EH (cell line): ENCODE measurements around the gene SRGAP2.
"Not testable (repeated sequence)": the region's sequence is repeated elsewhere in the genome, so short reads cannot be mapped to it uniquely, and the experiment has no call there.

Experiments
- DNase-seq: peaks from one replicate; pipeline ENCODE4 v3.0.0-alpha.2; 2015; ENCODE audit warnings: low read depth

SRGAP2 gene

DNA sequence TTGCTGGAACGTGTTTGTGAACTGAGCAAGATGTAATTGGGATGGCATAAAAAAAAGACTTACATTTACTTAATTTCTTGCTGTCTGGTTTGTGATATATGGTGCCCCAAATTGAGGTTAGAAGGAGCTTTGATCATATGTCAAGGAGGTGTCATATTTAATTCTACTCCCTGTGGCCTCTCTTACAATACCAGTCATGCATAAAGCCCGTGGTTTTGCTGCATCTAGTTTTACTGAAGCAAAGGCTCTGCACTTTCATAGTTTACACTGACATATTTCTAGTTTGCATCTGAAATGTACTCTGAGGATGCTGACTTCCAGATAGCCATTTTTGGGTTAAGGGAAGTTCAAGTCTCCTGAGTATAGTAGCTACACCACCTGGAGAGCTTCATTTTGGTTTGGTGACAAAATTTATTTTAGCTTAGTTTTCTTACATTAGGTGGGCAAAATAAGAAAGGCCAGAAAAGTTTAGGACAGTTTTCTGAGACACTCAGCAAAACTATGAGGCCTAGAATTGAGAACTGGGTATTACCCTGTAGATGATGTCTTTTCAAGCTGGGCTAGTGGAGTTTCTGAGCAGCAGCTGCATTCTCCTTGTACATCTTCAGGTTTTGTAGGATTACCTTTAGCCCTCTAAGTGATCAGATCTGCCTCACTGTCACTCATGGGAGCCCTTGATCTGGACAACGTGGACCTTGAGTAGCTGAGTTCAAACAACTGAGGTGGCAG lies 47.8 kb downstream of the SRGAP2 start:
- DNase-seq, result not testable (repeated sequence)

DNA sequence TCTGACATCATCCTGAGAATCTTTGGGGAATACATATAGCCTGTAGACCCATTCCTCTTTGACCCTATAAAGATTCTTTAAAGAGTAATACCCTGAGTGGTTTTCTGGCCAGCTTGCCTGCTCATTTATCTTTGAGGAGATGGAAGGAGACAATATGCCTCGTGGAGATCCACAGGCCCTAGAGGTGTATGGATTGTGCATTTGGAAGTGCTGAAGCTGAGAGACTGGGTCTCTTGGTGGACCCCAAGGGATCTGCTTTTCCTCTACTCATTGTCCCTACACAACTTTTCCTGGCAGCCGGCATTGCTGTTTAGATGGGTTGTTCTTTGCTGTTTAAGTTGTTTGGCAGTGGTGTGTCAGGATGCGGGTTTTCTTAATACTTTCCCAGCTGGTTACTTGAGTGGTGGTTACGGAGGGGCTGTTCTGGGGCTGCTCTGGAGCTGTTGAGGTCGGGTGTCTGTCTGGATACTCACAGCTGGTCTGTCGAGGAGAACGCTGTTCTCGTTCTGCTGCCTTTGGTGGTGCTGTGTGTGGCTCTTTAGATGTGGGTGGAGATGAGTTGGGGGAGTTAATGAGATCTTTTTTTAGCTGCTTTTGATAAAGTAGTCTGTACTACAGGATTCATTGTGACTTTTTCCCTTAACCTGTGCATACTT lies 49.5 kb downstream of the SRGAP2 start:
- DNase-seq, result peak; percentile 11
